ENCODE measurements around the gene GNAO1. TPM values are rescaled to one million over a fixed set of nuclear protein-coding genes. Genes with fewer than 3 reads are reported as not detected.

Gene GNAO1
- total RNA-seq, 1 donor: not detected

DNA sequence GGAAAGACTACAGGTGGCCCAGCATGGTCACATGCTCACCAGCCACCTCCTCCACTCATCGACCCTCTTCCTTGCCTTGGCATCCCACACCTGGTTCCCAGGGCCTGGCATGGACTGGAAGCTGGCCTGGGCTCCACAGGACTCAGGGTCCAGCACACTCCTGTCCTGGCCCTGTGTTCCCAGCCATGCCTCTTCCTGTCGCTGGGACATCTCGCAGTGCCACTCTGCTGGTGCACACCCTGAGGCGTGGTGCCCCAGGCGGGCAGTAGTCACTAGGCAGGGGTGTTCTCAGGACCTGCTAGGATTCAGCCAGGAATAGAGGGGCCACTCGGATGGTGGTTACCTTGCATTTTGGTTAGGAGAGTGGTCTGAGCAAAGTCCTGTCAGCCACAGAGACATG lies 134.7 kb downstream of the GNAO1 start:
- H3K4me1 ChIP-seq (ENCODE audit: insufficient read depth, low read length): no peaks in the 10 kb centered on the region
- H3K36me3 ChIP-seq (ENCODE audit: insufficient read depth, low read length): no peaks in the 10 kb centered on the region
- no peaks in the 10 kb centered on the region for H3K79me2 ChIP-seq (ENCODE audit: insufficient read depth, low read length)
- no peak overlapping the region for H2AFZ ChIP-seq (ENCODE audit: low read length)
- H3K9me3 ChIP-seq (ENCODE audit: low read depth, low read length): no peaks in the 10 kb centered on the region
- no peak overlapping the region for H3K4me2 ChIP-seq (ENCODE audit: insufficient read depth, low read length)
- H4K20me1 ChIP-seq (ENCODE audit: insufficient read depth, low read length): no peaks in the 10 kb centered on the region
- H3K27ac ChIP-seq (ENCODE audit: low read depth, low read length): no peak overlapping the region
- H3K27me3 ChIP-seq (ENCODE audit: insufficient read depth, low read length): no peaks in the 10 kb centered on the region
- H3K4me3 ChIP-seq (ENCODE audit: insufficient read depth, low read length): no peak overlapping the region
- DNase-seq (ENCODE audit: insufficient read length, low spot score, missing footprints): no peak
- TF ChIP-seq, protein P1, sequence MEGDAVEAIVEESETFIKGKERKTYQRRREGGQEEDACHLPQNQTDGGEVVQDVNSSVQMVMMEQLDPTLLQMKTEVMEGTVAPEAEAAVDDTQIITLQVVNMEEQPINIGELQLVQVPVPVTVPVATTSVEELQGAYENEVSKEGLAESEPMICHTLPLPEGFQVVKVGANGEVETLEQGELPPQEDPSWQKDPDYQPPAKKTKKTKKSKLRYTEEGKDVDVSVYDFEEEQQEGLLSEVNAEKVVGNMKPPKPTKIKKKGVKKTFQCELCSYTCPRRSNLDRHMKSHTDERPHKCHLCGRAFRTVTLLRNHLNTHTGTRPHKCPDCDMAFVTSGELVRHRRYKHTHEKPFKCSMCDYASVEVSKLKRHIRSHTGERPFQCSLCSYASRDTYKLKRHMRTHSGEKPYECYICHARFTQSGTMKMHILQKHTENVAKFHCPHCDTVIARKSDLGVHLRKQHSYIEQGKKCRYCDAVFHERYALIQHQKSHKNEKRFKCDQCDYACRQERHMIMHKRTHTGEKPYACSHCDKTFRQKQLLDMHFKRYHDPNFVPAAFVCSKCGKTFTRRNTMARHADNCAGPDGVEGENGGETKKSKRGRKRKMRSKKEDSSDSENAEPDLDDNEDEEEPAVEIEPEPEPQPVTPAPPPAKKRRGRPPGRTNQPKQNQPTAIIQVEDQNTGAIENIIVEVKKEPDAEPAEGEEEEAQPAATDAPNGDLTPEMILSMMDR (IDR thresholded peaks at IDR 0.05; ENCODE audit: extremely low read depth, low read depth, low read length): no peak

DNA sequence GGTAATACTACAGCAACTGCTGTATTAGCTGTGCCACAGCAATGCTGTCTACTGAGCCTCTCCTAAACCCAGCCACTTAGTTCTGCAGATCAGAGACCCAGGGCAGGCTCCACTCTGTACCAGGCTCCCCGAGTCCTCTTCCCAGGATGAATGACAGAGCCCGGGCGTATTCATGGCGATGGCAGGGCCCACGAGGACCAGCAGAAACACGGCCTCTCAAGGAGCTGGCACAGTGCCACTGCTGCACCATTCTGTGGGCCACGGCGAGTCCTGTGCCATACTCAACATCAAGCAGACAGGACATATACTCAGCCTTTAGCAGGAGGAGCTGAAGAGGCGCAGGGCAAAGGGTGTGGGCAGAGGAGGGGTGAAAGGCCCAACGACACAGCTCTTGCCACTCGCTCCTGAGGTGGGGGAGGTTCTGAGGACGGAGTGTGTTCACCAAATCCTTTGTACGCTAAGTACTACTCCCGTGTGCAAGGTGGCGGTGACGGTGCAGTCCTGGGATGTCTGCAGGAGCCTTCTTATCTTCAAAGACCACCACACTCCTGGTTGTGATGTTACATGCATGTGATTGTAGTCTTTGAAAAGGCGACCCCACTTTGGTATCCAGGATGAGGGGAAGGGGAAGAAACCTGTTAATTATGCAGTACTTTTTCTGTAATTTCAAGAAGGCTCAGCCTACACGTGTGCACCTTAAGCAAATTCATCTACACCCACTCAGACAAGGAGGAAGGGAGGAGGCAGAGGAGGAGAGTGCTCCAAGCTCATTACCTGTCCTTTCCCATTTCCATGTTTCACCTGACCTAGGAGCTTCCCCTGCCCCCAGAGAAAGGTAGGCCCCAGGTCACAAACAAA lies 136.0 kb downstream of the GNAO1 start:
- Histone ChIP-seq H2AFZ (ENCODE audit: low read length) (no peak overlapping the region), H3K27me3 (ENCODE audit: insufficient read depth, low read length) (no peaks in the 10 kb centered on the region), H3K4me2 (ENCODE audit: insufficient read depth, low read length) (no peak overlapping the region), H4K20me1 (ENCODE audit: insufficient read depth, low read length) (no peaks in the 10 kb centered on the region), H3K4me3 (ENCODE audit: insufficient read depth, low read length) (no peak overlapping the region), H3K79me2 (ENCODE audit: insufficient read depth, low read length) (no peaks in the 10 kb centered on the region), H3K27ac (ENCODE audit: low read depth, low read length) (no peak overlapping the region), H3K4me1 (ENCODE audit: insufficient read depth, low read length) (no peaks in the 10 kb centered on the region), H3K9me3 (ENCODE audit: low read depth, low read length) (no peaks in the 10 kb centered on the region), H3K36me3 (ENCODE audit: insufficient read depth, low read length) (no peaks in the 10 kb centered on the region)
- DNase-seq (ENCODE audit: insufficient read length, low spot score, missing footprints): no peak
- TF ChIP-seq, protein P1 (IDR thresholded peaks at IDR 0.05; ENCODE audit: extremely low read depth, low read depth, low read length): no peak

DNA sequence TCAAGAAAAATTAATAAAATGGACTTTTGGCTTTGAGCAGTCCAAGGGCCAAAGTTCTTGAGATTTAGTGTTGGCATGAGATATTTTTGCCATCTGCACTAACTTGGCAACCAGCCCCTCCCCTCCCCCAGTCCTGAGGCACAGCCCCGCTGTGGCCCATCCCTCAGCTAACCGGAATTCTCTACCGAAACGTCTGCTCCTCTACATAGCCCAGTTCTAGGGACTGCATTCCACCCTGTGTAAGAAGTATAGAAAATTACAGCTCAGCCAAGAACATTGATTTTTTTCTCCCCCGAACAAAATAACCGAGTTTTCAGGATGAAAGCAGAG lies 136.6 kb downstream of the GNAO1 start:
- H3K79me2 ChIP-seq (ENCODE audit: insufficient read depth, low read length): no peaks in the 10 kb centered on the region
- H3K36me3 ChIP-seq (ENCODE audit: insufficient read depth, low read length): no peaks in the 10 kb centered on the region
- no peak overlapping the region for H2AFZ ChIP-seq (ENCODE audit: low read length)
- H3K9me3 ChIP-seq (ENCODE audit: low read depth, low read length): no peaks in the 10 kb centered on the region
- TF ChIP-seq, protein P1 (IDR thresholded peaks at IDR 0.05; ENCODE audit: extremely low read depth, low read depth, low read length): no peak
- no peak overlapping the region for H3K4me2 ChIP-seq (ENCODE audit: insufficient read depth, low read length)
- H4K20me1 ChIP-seq (ENCODE audit: insufficient read depth, low read length): no peaks in the 10 kb centered on the region
- no peak for DNase-seq (ENCODE audit: insufficient read length, low spot score, missing footprints)
- H3K27me3 ChIP-seq (ENCODE audit: insufficient read depth, low read length): no peaks in the 10 kb centered on the region
- H3K4me1 ChIP-seq (ENCODE audit: insufficient read depth, low read length): no peaks in the 10 kb centered on the region
- H3K27ac ChIP-seq (ENCODE audit: low read depth, low read length): no peak overlapping the region
- H3K4me3 ChIP-seq (ENCODE audit: insufficient read depth, low read length): no peak overlapping the region

DNA sequence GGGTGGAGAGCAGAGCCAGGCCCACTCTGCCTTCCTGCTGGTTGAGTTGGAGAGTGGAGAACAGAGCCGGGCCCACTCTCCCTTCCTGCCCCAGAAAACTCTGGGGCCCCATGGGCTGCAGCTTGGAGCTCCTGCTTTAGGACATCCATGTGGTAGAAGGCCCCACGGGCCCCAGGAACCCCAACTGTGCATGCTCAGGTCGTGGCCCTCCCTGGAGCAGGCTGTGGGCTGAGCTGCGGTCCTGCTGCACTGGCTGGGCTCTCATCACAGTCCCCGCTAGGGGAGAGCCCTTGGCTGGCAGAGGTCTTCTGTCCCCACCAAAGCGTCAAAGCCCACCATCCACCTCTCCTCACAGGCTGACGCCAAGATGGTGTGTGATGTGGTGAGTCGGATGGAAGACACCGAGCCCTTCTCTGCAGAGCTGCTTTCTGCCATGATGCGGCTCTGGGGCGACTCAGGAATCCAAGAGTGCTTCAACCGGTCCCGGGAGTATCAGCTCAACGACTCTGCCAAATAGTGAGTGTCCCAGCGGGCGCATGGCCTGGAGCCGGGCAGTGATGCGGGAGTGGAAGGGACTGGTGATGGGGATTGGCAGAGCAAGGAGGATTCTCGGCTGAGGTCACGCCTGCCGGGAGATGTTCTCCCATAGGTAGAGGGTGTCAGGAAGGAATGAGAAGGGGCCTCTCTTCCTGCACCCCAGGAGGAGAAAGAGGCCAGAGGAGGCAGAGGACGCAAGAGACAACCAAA lies 137.2 kb downstream of the GNAO1 start:
- DNase-seq (ENCODE audit: insufficient read length, low spot score, missing footprints): no peak
- Histone ChIP-seq H3K9me3 (ENCODE audit: low read depth, low read length) (no peaks in the 10 kb centered on the region), H3K79me2 (ENCODE audit: insufficient read depth, low read length) (no peaks in the 10 kb centered on the region), H3K27ac (ENCODE audit: low read depth, low read length) (no peak overlapping the region), H3K4me3 (ENCODE audit: insufficient read depth, low read length) (no peak overlapping the region), H2AFZ (ENCODE audit: low read length) (no peak overlapping the region), H3K4me2 (ENCODE audit: insufficient read depth, low read length) (no peak overlapping the region), H3K36me3 (ENCODE audit: insufficient read depth, low read length) (no peaks in the 10 kb centered on the region), H3K27me3 (ENCODE audit: insufficient read depth, low read length) (no peaks in the 10 kb centered on the region), H4K20me1 (ENCODE audit: insufficient read depth, low read length) (no peaks in the 10 kb centered on the region), H3K4me1 (ENCODE audit: insufficient read depth, low read length) (no peaks in the 10 kb centered on the region)
- TF ChIP-seq, protein P1 (IDR thresholded peaks at IDR 0.05; ENCODE audit: extremely low read depth, low read depth, low read length): no peak

Data from osteoblast (primary cell).